H1 (cell line): ENCODE measurements around the gene LAX1. TPM values are rescaled to one million over a fixed set of nuclear protein-coding genes. Genes with fewer than 3 reads are reported as not detected.

Experiments
- CHD7 ChIP-seq: fragments of 300-600 bp; sonication (generic); IDR thresholded peaks from 2 replicates; pipeline ENCODE4 v1.7.1; 2012; ENCODE audit warnings: low read length, moderate library complexity, mild to moderate bottlenecking, inconsistent platforms; ENCODE audit not compliant: insufficient replicate concordance
- JUND ChIP-seq: IDR thresholded peaks from 2 replicates; pipeline ENCODE4 v1.6.1; 2011; ENCODE audit warnings: mild to moderate bottlenecking, improper control_type of control experiment, low read length
- ZNF274 ChIP-seq: IDR thresholded peaks from 2 replicates; pipeline ENCODE4 v1.7.0; 2012; ENCODE audit warnings: low read length, borderline replicate concordance; ENCODE audit errors: extremely low read depth
- polyA plus RNA-seq, 7 experiments: library from polyadenylated mRNA; depleted of rRNA in 3 of 7; stranded (reverse) in 5 of 7; unstranded in 2 of 7; fragments of >200 nt in 5 of 7; fragments of 200-250 nt in 2 of 7; gene quantifications; 1 replicate in 5 of 7; 2 replicates in 1 of 7; 4 replicates in 1 of 7; pipeline versions ENCODE4 v1.2.1 to v1.2.3, GENCODE V29; 2011 to 2013; ENCODE audit warnings: missing spikeins in 2 of 7, mixed read lengths in 2 of 7
- total RNA-seq: library from RNA; stranded (reverse); fragmentation: NEBNext Ultra II Directional; extraction: Animal tissue kit (Norgen Biotek cat#: 25700); gene quantifications from 2 replicates; pipeline ENCODE4 v1.2.1, GENCODE V29; 2021

LAX1 gene
- total and polyA plus RNA-seq, 2 of the 8 experiments (the other 6 are each of a cell fraction or from before 2014, with no cell fraction given), result 0.11 TPM; not detected in 1

- no peak for TF ChIP-seq CHD7
- no peak for TF ChIP-seq ZNF274
- TF ChIP-seq JUND, result no peak
Measured at GRCh38 chr1:203769505-203770343, 4.7 kb downstream of the LAX1 start (continued).
